ENCODE results near the gene TBC1D5.

DNA sequence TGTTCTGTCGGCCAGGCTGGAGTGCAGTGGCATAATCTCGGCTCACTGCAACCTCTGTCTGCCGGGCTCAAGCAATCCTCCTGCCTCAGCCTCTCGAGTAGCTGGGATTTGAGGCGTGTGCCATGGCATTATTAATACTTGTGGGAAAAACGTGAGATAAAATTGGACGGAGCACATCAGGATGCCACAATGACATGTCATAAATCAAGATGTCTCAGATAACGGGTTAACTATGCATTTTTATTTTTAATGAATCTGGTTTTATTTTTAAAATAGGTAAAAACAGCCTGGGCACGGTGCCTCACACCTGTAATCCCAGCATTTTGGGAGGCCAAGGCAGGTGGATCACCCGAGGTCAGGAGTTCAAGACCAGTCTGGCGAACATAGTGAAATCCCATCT is 212.8 kb downstream of the TBC1D5 start:
- TF ChIP-seq POLR2A (IDR thresholded peaks at IDR 0.05): no peak
- TF ChIP-seq, protein P1, sequence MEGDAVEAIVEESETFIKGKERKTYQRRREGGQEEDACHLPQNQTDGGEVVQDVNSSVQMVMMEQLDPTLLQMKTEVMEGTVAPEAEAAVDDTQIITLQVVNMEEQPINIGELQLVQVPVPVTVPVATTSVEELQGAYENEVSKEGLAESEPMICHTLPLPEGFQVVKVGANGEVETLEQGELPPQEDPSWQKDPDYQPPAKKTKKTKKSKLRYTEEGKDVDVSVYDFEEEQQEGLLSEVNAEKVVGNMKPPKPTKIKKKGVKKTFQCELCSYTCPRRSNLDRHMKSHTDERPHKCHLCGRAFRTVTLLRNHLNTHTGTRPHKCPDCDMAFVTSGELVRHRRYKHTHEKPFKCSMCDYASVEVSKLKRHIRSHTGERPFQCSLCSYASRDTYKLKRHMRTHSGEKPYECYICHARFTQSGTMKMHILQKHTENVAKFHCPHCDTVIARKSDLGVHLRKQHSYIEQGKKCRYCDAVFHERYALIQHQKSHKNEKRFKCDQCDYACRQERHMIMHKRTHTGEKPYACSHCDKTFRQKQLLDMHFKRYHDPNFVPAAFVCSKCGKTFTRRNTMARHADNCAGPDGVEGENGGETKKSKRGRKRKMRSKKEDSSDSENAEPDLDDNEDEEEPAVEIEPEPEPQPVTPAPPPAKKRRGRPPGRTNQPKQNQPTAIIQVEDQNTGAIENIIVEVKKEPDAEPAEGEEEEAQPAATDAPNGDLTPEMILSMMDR (IDR thresholded peaks at IDR 0.05): no peak
- TF ChIP-seq POLR2AphosphoS5 (IDR thresholded peaks at IDR 0.05): no peak

All from breast epithelium (tissue), 3 donors.